Upper lobe of left lung (tissue), 6 donors: Measurements from ENCODE around the gene TSPOAP1. TPM values are rescaled to one million over a fixed set of nuclear protein-coding genes. Genes with fewer than 3 reads are reported as not detected.
A peak's percentile ranks its signal among the peaks of the same experiment; 100 is the strongest.
"Not testable (repeated sequence)": the region's sequence is repeated elsewhere in the genome, so short reads cannot be mapped to it uniquely, and the experiment has no call there.

Source experiments
- ATAC-seq, 2 donors: fragments of 200-7000 bp; cut with Tn5 transposase; one replicate each; pipeline ENCODE4 v1.9.1; 2022; ENCODE audit warnings: mild to moderate bottlenecking in 2 of 2, moderate library complexity in 2 of 2; ENCODE audit not compliant: low FRiP score in 2 of 2
- DNase-seq, 2 donors: peaks; one replicate each; pipeline ENCODE4 v3.0.0-alpha.2; 2019 to 2020
- H3K27ac ChIP-seq, 4 donors: fragments of 200-600 bp; sonication (generic); one replicate each; pipeline ENCODE4 v1.5.1; 2016 to 2019
- H3K27me3 ChIP-seq, 4 donors: fragments of 200-600 bp; sonication (generic); one replicate each; pipeline ENCODE4 v1.5.1; 2017 to 2019
- H3K36me3 ChIP-seq, 4 donors: fragments of 200-600 bp; sonication (generic); one replicate each; pipeline ENCODE4 v1.5.1; 2016 to 2019
- H3K4me1 ChIP-seq, 4 donors: fragments of 200-600 bp; sonication (generic); one replicate each; pipeline ENCODE4 v1.5.1; 2018 to 2019
- H3K4me3 ChIP-seq, 4 donors: fragments of 200-600 bp; sonication (generic); one replicate each; pipeline ENCODE4 v1.5.1; 2017 to 2019; ENCODE audit warnings: mild to moderate bottlenecking in 2 of 4, moderate library complexity in 1 of 4
- H3K9me3 ChIP-seq, 4 donors: fragments of 200-600 bp; sonication (generic); one replicate each; pipeline ENCODE4 v1.5.1; 2018 to 2019
- CTCF ChIP-seq, 6 experiments: fragments of 450-650 bp in 4 of 6; fragments of 200-600 bp in 2 of 6; sonication (generic) in 2 of 6; IDR thresholded peaks; one replicate each; pipeline ENCODE4 v1.5.1; 2016 to 2019; ENCODE audit warnings: antibody characterized with exemption in 6 of 6
- EP300 ChIP-seq, 4 donors: sonication (generic); formaldehyde crosslinking; IDR thresholded peaks; one replicate each; pipeline ENCODE4 v1.5.1; 2017; ENCODE audit warnings: antibody characterized with exemption in 4 of 4, control low read depth in 2 of 4
- POLR2A ChIP-seq, 4 donors: fragments of 450-650 bp; IDR thresholded peaks; one replicate each; pipeline ENCODE4 v1.5.1; 2016 to 2017; ENCODE audit warnings: antibody characterized with exemption in 4 of 4, mild to moderate bottlenecking in 2 of 4
- POLR2AphosphoS5 ChIP-seq, 2 donors: sonication (generic); formaldehyde crosslinking; IDR thresholded peaks; one replicate each; pipeline ENCODE4 v1.5.1; 2017; ENCODE audit warnings: antibody characterized with exemption in 2 of 2
- WGBS, 2 donors: methylation state at CpG; one replicate each; pipeline ENCODE4 v1.1.5; 2017 to 2018; 5-methylcytosine and 5-hydroxymethylcytosine counted together
- total RNA-seq, 6 donors: library from RNA; depleted of rRNA in 4 of 6; stranded (reverse); fragments of >200 nt in 4 of 6; gene quantifications; one replicate each; pipeline versions ENCODE4 v1.1.0 to v1.2.1, GENCODE V29; 2016 to 2021
- donor health status: DM: no; HTN: no; CAD: no; lungs with moderate emphysema.
- donor health status: DM: no; HTN: yes; CAD: no; lungs with severe emphysema.

TSPOAP1 gene
- total RNA-seq, 6 donors from 2014 or later = 14.0 to 50.3 (median 24.1) TPM

- no peaks in the 10 kb centered on the region for H3K27me3 ChIP-seq
- H3K27ac ChIP-seq = peak overlapping the region; percentile 23 to 66 (median 49)
- ATAC-seq (peak in 1 of 2 donors; percentile 28), DNase-seq (no peak)
- H3K36me3 ChIP-seq = peaks cover 35 to 66% (median 60%) of the 10 kb centered on the region in 4 donors
- H3K4me1 ChIP-seq = peaks cover 8 to 19% (median 17%) of the 10 kb centered on the region in 4 donors
- 72 to 73% methylated on average over 2 of the region's 2 CpGs for WGBS, 2 donors
- H3K9me3 ChIP-seq = no peaks in the 10 kb centered on the region
- peak overlapping the region in 1 of 4 donors; percentile 6 for H3K4me3 ChIP-seq
- no peak for TF ChIP-seq EP300 (IDR thresholded peaks at IDR 0.05)
- TF ChIP-seq CTCF (IDR thresholded peaks at IDR 0.05) = peak in 1 of 6 experiments; percentile 16
These were observed 16.2 kb upstream of the TSPOAP1 start for GRCh38 chr17:58344791-58345157.

DNA sequence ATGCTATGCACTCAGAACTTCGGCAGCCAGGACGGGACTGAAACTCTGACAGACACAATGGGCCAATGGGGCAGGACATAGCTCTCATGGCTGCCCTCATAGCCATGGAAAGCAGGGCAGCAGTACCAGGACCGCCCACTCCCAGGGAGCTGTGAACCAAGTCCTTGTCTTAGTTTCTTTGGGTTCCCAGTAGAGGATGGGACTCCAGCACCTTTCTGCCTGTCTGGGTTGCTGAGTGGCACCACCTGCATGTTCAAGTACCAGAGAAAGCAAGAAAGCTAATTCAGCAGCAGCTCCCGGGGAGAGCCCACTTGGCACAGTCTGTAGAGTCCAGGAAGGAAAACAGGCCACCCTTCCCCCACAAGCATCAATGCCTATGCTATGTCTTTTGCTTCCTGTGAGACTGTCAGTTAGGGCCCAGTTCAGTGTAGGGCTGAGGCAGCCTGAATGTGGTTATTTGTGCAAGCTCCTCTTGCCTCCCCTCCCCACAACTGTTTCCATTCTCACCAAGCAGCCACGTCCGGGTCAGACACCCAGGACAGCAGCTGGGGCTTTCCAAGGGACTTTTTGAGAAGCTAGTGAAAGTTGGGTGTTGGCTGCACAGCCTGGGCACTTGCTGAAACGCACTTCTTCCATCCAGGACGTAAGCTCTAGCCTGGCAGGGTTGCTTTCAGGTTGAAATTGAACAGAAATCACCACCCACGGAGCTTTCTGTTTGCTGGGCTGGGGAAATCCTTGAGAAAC, 15.6 kb upstream of the TSPOAP1 start:
- H3K27ac ChIP-seq = peak overlapping the region; percentile 23 to 66 (median 49)
- no peaks in the 10 kb centered on the region for H3K9me3 ChIP-seq
- H3K27me3 ChIP-seq = no peaks in the 10 kb centered on the region
- peaks cover 8 to 21% (median 17%) of the 10 kb centered on the region in 4 donors for H3K4me1 ChIP-seq
- DNase-seq = peak in 1 of 2 donors; percentile 52
- TF ChIP-seq EP300 (IDR thresholded peaks at IDR 0.05) (no peak), POLR2A (IDR thresholded peaks at IDR 0.05) (peak in 1 of 4 donors; percentile 13), CTCF (IDR thresholded peaks at IDR 0.05) (no peak), POLR2AphosphoS5 (IDR thresholded peaks at IDR 0.05) (peak in 1 of 2 donors; percentile 46)
- WGBS, 2 donors = 27 to 32% methylated on average over 9 of the region's 9 CpGs
- ATAC-seq = peak; percentile 32 to 41
- peaks cover 30 to 60% (median 55%) of the 10 kb centered on the region in 4 donors for H3K36me3 ChIP-seq
- peak overlapping the region in 1 of 4 donors; percentile 6 for H3K4me3 ChIP-seq

DNA sequence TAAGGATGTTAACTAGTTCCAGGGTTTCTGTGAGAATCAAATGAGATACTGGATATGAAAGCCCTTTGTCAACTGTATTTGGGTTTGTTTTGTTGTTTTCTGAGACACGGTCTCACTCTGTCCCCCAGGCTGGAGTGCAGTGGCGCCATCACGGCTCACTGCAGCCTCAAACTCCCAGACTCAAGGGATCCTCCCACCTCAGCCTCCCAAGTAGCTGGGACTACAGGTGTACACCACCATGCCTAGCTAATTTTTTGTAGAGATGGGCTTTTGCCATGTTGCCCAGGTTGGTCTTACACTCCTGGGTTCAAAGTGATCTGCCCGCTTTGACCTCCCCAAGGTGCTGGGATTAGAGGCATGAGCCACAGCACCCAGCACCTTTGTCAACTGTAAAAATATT, 14.5 kb upstream of the TSPOAP1 start:
- 82 to 93% methylated on average over 4 of the region's 4 CpGs for WGBS, 2 donors
- Histone ChIP-seq H3K9me3 (no peaks in the 10 kb centered on the region), H3K4me1 (peaks cover 8 to 32% (median 21%) of the 10 kb centered on the region in 4 donors), H3K27ac (peak overlapping the region in 2 of 4 donors; percentile 57 to 66), H3K27me3 (no peaks in the 10 kb centered on the region), H3K4me3 (no peak overlapping the region), H3K36me3 (peaks cover 25 to 50% (median 44%) of the 10 kb centered on the region in 4 donors)
- ATAC-seq (no peak), DNase-seq (no peak)
- TF ChIP-seq POLR2A (IDR thresholded peaks at IDR 0.05) = no peak
- TF ChIP-seq POLR2AphosphoS5 (IDR thresholded peaks at IDR 0.05) = no peak
- TF ChIP-seq CTCF (IDR thresholded peaks at IDR 0.05) = no peak
- no peak for TF ChIP-seq EP300 (IDR thresholded peaks at IDR 0.05)

DNA sequence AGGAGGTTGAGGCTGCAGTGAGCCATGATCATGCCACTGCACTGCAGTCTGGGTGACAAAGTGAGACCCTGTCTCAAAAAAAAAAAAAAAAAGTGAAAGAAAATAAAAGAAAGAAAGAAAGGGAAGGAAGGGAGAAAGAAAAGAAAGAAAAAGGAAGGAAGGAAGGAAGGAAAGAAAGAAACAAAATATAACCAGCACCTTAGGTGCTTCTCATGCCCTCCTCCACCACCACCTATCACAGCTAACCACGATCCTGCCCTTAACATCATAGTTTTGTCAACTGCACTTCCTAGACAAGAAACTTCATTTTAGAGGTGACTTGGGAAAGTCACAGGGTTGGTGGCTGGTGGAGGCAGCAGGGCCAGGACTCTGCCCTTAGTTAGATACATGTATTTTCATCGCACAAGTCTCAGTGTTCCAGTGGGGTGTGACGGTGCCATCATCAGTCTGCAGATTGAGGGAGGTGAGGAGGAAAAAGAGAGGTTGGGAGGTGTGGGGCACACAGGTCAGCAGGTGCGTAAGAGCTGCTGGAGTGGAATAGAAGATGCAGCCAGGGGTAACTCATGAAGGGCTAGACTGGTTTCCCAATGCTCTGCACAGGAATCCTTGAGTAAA, 13.4 kb upstream of the TSPOAP1 start:
- Histone ChIP-seq H3K27me3 (no peaks in the 10 kb centered on the region), H3K9me3 (no peaks in the 10 kb centered on the region), H3K27ac (peak overlapping the region in 2 of 4 donors; percentile 19 to 39), H3K36me3 (peaks cover 14 to 38% (median 32%) of the 10 kb centered on the region in 4 donors), H3K4me1 (peaks cover 11 to 42% (median 26%) of the 10 kb centered on the region in 4 donors), H3K4me3 (no peak overlapping the region)
- DNase-seq (no peak), ATAC-seq (no peak)
- 63 to 77% methylated on average over 4 of the region's 4 CpGs for WGBS, 2 donors
- TF ChIP-seq POLR2AphosphoS5 (IDR thresholded peaks at IDR 0.05) = no peak
- no peak for TF ChIP-seq EP300 (IDR thresholded peaks at IDR 0.05)
- no peak for TF ChIP-seq POLR2A (IDR thresholded peaks at IDR 0.05)
- no peak for TF ChIP-seq CTCF (IDR thresholded peaks at IDR 0.05)

DNA sequence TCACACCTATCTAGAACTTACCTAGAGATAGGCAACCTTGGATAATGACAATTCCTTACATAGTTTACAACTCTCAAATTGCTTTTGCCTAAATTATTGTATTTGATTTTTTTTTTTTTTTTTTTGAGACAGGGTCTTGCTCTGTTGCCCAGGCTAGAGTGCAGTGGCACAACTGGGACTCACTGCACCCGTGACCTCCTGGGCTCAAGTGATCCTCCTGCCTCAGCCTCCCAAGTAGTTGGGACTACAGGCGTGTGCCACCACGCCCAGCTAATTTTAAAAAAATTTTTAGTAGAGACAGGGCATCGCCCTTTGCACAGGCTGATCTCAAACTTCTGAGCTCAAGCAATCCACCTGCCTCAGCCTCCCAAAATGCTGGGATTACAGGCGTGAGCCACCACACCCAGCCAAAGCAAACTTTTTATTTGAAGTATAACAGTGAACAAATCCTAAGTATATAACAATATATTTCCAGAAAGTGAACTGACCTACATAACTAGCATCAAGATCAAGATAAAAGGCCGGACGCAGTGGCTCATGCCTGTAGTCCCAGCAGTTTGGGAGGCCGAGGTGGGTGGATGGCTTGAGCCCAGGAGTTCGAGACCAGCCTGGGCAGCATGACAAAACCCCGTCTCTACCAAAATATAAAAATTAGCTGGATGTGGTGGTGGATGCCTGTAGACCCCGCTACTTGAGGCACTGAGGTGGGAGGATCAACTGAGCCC, 12.7 kb upstream of the TSPOAP1 start:
- H3K4me3 ChIP-seq, H3K9me3 ChIP-seq, DNase-seq, ATAC-seq, H3K27me3 ChIP-seq: not testable (repeated sequence)
- peaks cover 17 to 49% (median 32%) of the 10 kb centered on the region in 4 donors for H3K4me1 ChIP-seq
- peaks cover 11 to 31% (median 25%) of the 10 kb centered on the region in 4 donors for H3K36me3 ChIP-seq
- WGBS, 2 donors = 85 to 92% methylated on average over 11 of the region's 11 CpGs
- peak overlapping the region in 2 of 4 donors; percentile 19 to 24 for H3K27ac ChIP-seq
